Hepatocyte (in vitro differentiated cells): ENCODE measurements around the gene CXCL8. TPM values are rescaled to one million over a fixed set of nuclear protein-coding genes. Genes with fewer than 3 reads are reported as not detected.

Source experiments
- DNase-seq: peaks from one replicate; pipeline ENCODE4 v3.0.0-alpha.2; 2016; ENCODE audit warnings: low spot score
- H2AFZ ChIP-seq: fragments of 200-600 bp; sonication (generic); 2 replicates; pipeline ENCODE4 v1.6.0; 2016; ENCODE audit warnings: antibody characterized with exemption, mild to moderate bottlenecking
- H3K27ac ChIP-seq: fragments of 200-600 bp; sonication (generic); 2 replicates; pipeline ENCODE4 v1.5.1; 2016; ENCODE audit warnings: mild to moderate bottlenecking
- H3K27me3 ChIP-seq: fragments of 200-600 bp; sonication (generic); 2 replicates; pipeline ENCODE4 v1.6.1; 2016
- H3K36me3 ChIP-seq: fragments of 200-600 bp; sonication (generic); replicated peaks from 2 replicates; pipeline ENCODE4 v1.5.1; 2016; ENCODE audit warnings: low read depth; ENCODE audit not compliant: insufficient read depth
- H3K4me1 ChIP-seq: fragments of 200-600 bp; sonication (generic); 2 replicates; pipeline ENCODE4 v1.5.1; 2016; ENCODE audit warnings: mild to moderate bottlenecking, moderate library complexity; ENCODE audit not compliant: insufficient read depth
- H3K4me2 ChIP-seq: fragments of 200-600 bp; sonication (generic); 2 replicates; pipeline ENCODE4 v1.6.0; 2016
- H3K4me3 ChIP-seq: fragments of 200-600 bp; sonication (generic); 2 replicates; pipeline ENCODE4 v1.5.1; 2016; ENCODE audit warnings: mild to moderate bottlenecking
- H3K79me2 ChIP-seq: fragments of 200-600 bp; sonication (generic); 2 replicates; pipeline ENCODE4 v1.6.0; 2017; ENCODE audit warnings: mild to moderate bottlenecking
- H3K9me2 ChIP-seq: fragments of 200-600 bp; sonication (generic); replicated peaks from 2 replicates; pipeline ENCODE4 v1.6.0; 2017; ENCODE audit warnings: mild to moderate bottlenecking; ENCODE audit not compliant: insufficient read depth
- H3K9me3 ChIP-seq: fragments of 200-600 bp; sonication (generic); 2 replicates; pipeline ENCODE4 v1.5.1; 2016; ENCODE audit warnings: low read depth, mild to moderate bottlenecking
- H4K20me1 ChIP-seq: fragments of 200-600 bp; sonication (generic); 2 replicates; pipeline ENCODE4 v1.6.0; 2016; ENCODE audit warnings: mild to moderate bottlenecking; ENCODE audit not compliant: insufficient read depth, poor library complexity, severe bottlenecking
- CTCF ChIP-seq: fragments of 200-600 bp; sonication (generic); IDR thresholded peaks from 2 replicates; pipeline ENCODE4 v1.5.1; 2016; ENCODE audit warnings: antibody characterized with exemption, mild to moderate bottlenecking; ENCODE audit not compliant: poor library complexity
- EZH2 ChIP-seq: fragments of 200-600 bp; sonication (generic); IDR thresholded peaks from 2 replicates; pipeline ENCODE4 v1.6.1; 2016; ENCODE audit warnings: antibody characterized with exemption, mild to moderate bottlenecking, borderline replicate concordance
- EZH2phosphoT487 ChIP-seq: fragments of 200-600 bp; sonication (generic); IDR thresholded peaks from one replicate; pipeline ENCODE4 v1.6.1; 2018; ENCODE audit warnings: antibody characterized with exemption, mild to moderate bottlenecking, low read depth, moderate library complexity; ENCODE audit not compliant: unreplicated experiment, severe bottlenecking
- WGBS: methylation state at CpG from one replicate; pipeline ENCODE4 v1.1.6; 2016; ENCODE audit warnings: low lambda C conversion rate; ENCODE audit errors: missing lambda C conversion rate; 5-methylcytosine and 5-hydroxymethylcytosine counted together
- polyA plus RNA-seq: library from polyadenylated mRNA; unstranded; fragments of >200 nt; fragmentation: Nextera tagmentation; extraction: Ambion mirVana; gene quantifications from 2 replicates; pipeline ENCODE4 v1.2.1, GENCODE V29; 2016
- total RNA-seq: library from RNA; depleted of rRNA; stranded (reverse); fragments of >200 nt; gene quantifications from 2 replicates; pipeline ENCODE4 v1.2.3, GENCODE V29; 2014

Gene CXCL8
- total and polyA plus RNA-seq, 2 experiments from 2014 or later, result 21.6 to 43.9 TPM

- H2AFZ ChIP-seq, result no peak overlapping the region
- DNase-seq, result no peak
- peaks cover under 1% of the 10 kb centered on the region for H3K27me3 ChIP-seq
- H3K4me1 ChIP-seq, result no peaks in the 10 kb centered on the region
- no peaks in the 10 kb centered on the region for H4K20me1 ChIP-seq
- no peak overlapping the region for H3K27ac ChIP-seq
- no peaks in the 10 kb centered on the region for H3K9me2 ChIP-seq
- WGBS, result 95% methylated on average over 2 of the region's 2 CpGs
- TF ChIP-seq EZH2 (no peak), CTCF (no peak), EZH2phosphoT487 (no peak)
- H3K4me2 ChIP-seq, result no peak overlapping the region
- no peaks in the 10 kb centered on the region for H3K79me2 ChIP-seq
- H3K4me3 ChIP-seq, result no peak overlapping the region
- no peaks in the 10 kb centered on the region for H3K9me3 ChIP-seq
- no peaks in the 10 kb centered on the region for H3K36me3 ChIP-seq
These were observed 2.3 kb downstream of the CXCL8 start for GRCh38 chr4:73742490-73743160.

- WGBS, result 100% methylated on average over 1 of the region's 1 CpG
- H3K27ac ChIP-seq, result no peak overlapping the region
These were observed 2.9 kb downstream of the CXCL8 start for GRCh38 chr4:73743281-73743680.

GRCh38 chr4:73743795-73744194 lies 3.4 kb downstream of the CXCL8 start:
- H3K36me3 ChIP-seq, result no peaks in the 10 kb centered on the region
- no peaks in the 10 kb centered on the region for H3K79me2 ChIP-seq
- TF ChIP-seq EZH2phosphoT487, result no peak
- TF ChIP-seq CTCF, result no peak
- TF ChIP-seq EZH2, result no peak
- H3K4me3 ChIP-seq, result no peak overlapping the region
- H2AFZ ChIP-seq, result no peak overlapping the region
- no peak overlapping the region for H3K4me2 ChIP-seq
- WGBS, result 92% methylated on average over 3 of the region's 3 CpGs
- no peak for DNase-seq
- no peak overlapping the region for H3K27ac ChIP-seq
- no peaks in the 10 kb centered on the region for H4K20me1 ChIP-seq
- no peaks in the 10 kb centered on the region for H3K9me3 ChIP-seq
- H3K27me3 ChIP-seq, result peaks cover 4% of the 10 kb centered on the region
- H3K4me1 ChIP-seq, result no peaks in the 10 kb centered on the region
- H3K9me2 ChIP-seq, result no peaks in the 10 kb centered on the region

More at GRCh38 chr4:73743281-73743680, 2.9 kb downstream of the CXCL8 start:
- Histone ChIP-seq H3K27me3 (peaks cover 4% of the 10 kb centered on the region), H3K36me3 (no peaks in the 10 kb centered on the region), H4K20me1 (no peaks in the 10 kb centered on the region), H3K4me2 (no peak overlapping the region), H3K79me2 (no peaks in the 10 kb centered on the region), H3K9me3 (no peaks in the 10 kb centered on the region), H3K9me2 (no peaks in the 10 kb centered on the region), H3K4me1 (no peaks in the 10 kb centered on the region), H2AFZ (no peak overlapping the region), H3K4me3 (no peak overlapping the region)
- TF ChIP-seq CTCF (no peak), EZH2phosphoT487 (no peak), EZH2 (no peak)
- DNase-seq, result no peak
